Fibroblast of lung (primary cell): Measurements from ENCODE around the gene EPHA8. TPM values are rescaled to one million over a fixed set of nuclear protein-coding genes. Genes with fewer than 3 reads are reported as not detected.

ENCODE experiments used
- DNase-seq, 2 donors: peaks; one replicate each; pipeline versions ENCODE4 v3.0.0 to v3.0.0-alpha.2; 2010; ENCODE audit warnings: low read depth in 2 of 2
- H2AFZ ChIP-seq: 2 replicates; pipeline ENCODE4 v1.5.1; 2012; ENCODE audit warnings: low read length, control low read depth, inconsistent platforms
- H3K27ac ChIP-seq: 2 replicates; pipeline ENCODE4 v1.5.1; 2011; ENCODE audit warnings: low read length, control low read depth; ENCODE audit not compliant: insufficient read depth
- H3K27me3 ChIP-seq: 2 replicates; pipeline ENCODE4 v1.5.1; 2011; ENCODE audit warnings: mild to moderate bottlenecking, low read length; ENCODE audit not compliant: control insufficient read depth, insufficient read depth
- H3K36me3 ChIP-seq: 2 replicates; pipeline ENCODE4 v1.5.1; 2011; ENCODE audit warnings: low read length; ENCODE audit not compliant: control insufficient read depth, insufficient read depth
- H3K4me1 ChIP-seq: 2 replicates; pipeline ENCODE4 v1.5.1; 2011; ENCODE audit warnings: low read length; ENCODE audit not compliant: control insufficient read depth, insufficient read depth; ENCODE audit errors: extremely low read depth
- H3K4me2 ChIP-seq: 2 replicates; pipeline ENCODE4 v1.5.1; 2011; ENCODE audit warnings: low read length, control low read depth; ENCODE audit not compliant: insufficient read depth; ENCODE audit errors: extremely low read depth
- H3K4me3 ChIP-seq, 4 experiments: fragments of 200-600 bp in 1 of 4; sonication (generic) in 1 of 4; replicated peaks in 1 of 4; 2 replicates each; pipeline ENCODE4 v1.5.1; 2011 to 2016; ENCODE audit warnings: low read length in 4 of 4, low read depth in 3 of 4, mild to moderate bottlenecking in 3 of 4, control low read depth in 2 of 4, inconsistent platforms in 1 of 4, mixed read lengths in 1 of 4; ENCODE audit not compliant: insufficient read depth in 1 of 4; ENCODE audit errors: control extremely low read depth in 1 of 4
- H3K79me2 ChIP-seq: 2 replicates; pipeline ENCODE4 v1.5.1; 2012; ENCODE audit warnings: mild to moderate bottlenecking, low read length, inconsistent platforms; ENCODE audit not compliant: control insufficient read depth, insufficient read depth
- H3K9ac ChIP-seq: 2 replicates; pipeline ENCODE4 v1.5.1; 2011; ENCODE audit warnings: mild to moderate bottlenecking, low read length, control low read depth; ENCODE audit not compliant: insufficient read depth
- H3K9me3 ChIP-seq: 2 replicates; pipeline ENCODE4 v1.5.1; 2012; ENCODE audit warnings: low read depth, low read length; ENCODE audit not compliant: control insufficient read depth, insufficient read depth
- H4K20me1 ChIP-seq: 2 replicates; pipeline ENCODE4 v1.5.1; 2011; ENCODE audit warnings: low read length; ENCODE audit not compliant: control insufficient read depth, insufficient read depth; ENCODE audit errors: extremely low read depth
- CTCF ChIP-seq, 2 donors: IDR thresholded peaks in 1 of 2; conservative IDR thresholded peaks in 1 of 2; 1 replicate in 1 of 2; 2 replicates in 1 of 2; pipeline ENCODE4 v1.5.1; 2011 to 2012; ENCODE audit warnings: low read length in 2 of 2, control low read depth in 1 of 2, inconsistent platforms in 1 of 2, low read depth in 1 of 2, mild to moderate bottlenecking in 1 of 2
- EZH2 ChIP-seq: IDR thresholded peaks from 2 replicates; pipeline ENCODE4 v1.5.1; 2012; ENCODE audit warnings: low read length, control low read depth, mild to moderate bottlenecking; ENCODE audit errors: missing control alignments
- polyA plus RNA-seq, 2 donors: library from polyadenylated mRNA; depleted of rRNA in 1 of 2; stranded (reverse) in 1 of 2; unstranded in 1 of 2; fragments of >200 nt; gene quantifications; 2 replicates each; pipeline ENCODE4 v1.2.1, GENCODE V29; 2011 to 2012; ENCODE audit warnings: missing spikeins in 1 of 2
- total RNA-seq: library from RNA; depleted of rRNA; stranded (reverse); fragments of >200 nt; gene quantifications from 2 replicates; pipeline ENCODE4 v1.2.1, GENCODE V29; 2014

EPHA8 gene
- total and polyA plus RNA-seq, 2 donors (not counting 1 experiment from before 2014, with no cell fraction given), result not detected

GRCh38 chr1:22525646-22526045 is 37.6 kb upstream of the EPHA8 start:
- Histone ChIP-seq H3K79me2 (no peaks in the 10 kb centered on the region), H3K9ac (no peak overlapping the region), H3K4me3 (no peak overlapping the region), H4K20me1 (no peaks in the 10 kb centered on the region), H3K9me3 (no peaks in the 10 kb centered on the region), H3K27me3 (no peaks in the 10 kb centered on the region), H3K27ac (no peak overlapping the region), H3K4me1 (no peaks in the 10 kb centered on the region), H3K4me2 (no peak overlapping the region), H3K36me3 (peaks cover 7% of the 10 kb centered on the region), H2AFZ (no peak overlapping the region)
- no peak for TF ChIP-seq CTCF (conservative IDR thresholded peaks at IDR 0.05 in 1 of 2, IDR thresholded peaks at IDR 0.05 in 1 of 2; ENCODE audit: low read depth in 1 of 2, low read length in 2 of 2)
- no peak for TF ChIP-seq EZH2
- no peak for DNase-seq

- Histone ChIP-seq H2AFZ (no peak overlapping the region), H3K79me2 (no peaks in the 10 kb centered on the region), H3K9me3 (no peaks in the 10 kb centered on the region), H3K36me3 (peaks cover 7% of the 10 kb centered on the region), H3K27ac (no peak overlapping the region), H3K4me1 (no peaks in the 10 kb centered on the region), H4K20me1 (no peaks in the 10 kb centered on the region), H3K9ac (no peak overlapping the region), H3K4me2 (no peak overlapping the region), H3K27me3 (no peaks in the 10 kb centered on the region), H3K4me3 (no peak overlapping the region)
- DNase-seq, result no peak
- TF ChIP-seq CTCF (conservative IDR thresholded peaks at IDR 0.05 in 1 of 2, IDR thresholded peaks at IDR 0.05 in 1 of 2; ENCODE audit: low read depth in 1 of 2, low read length in 2 of 2) (no peak), EZH2 (no peak)
Observed at GRCh38 chr1:22526098-22526497, 37.2 kb upstream of the EPHA8 start.

GRCh38 chr1:22526677-22527076 is 36.6 kb upstream of the EPHA8 start:
- DNase-seq, result no peak
- H3K9me3 ChIP-seq, result no peaks in the 10 kb centered on the region

More at GRCh38 chr1:22526677-22527076, 36.6 kb upstream of the EPHA8 start:
- no peaks in the 10 kb centered on the region for H4K20me1 ChIP-seq
- no peaks in the 10 kb centered on the region for H3K27me3 ChIP-seq
- no peak overlapping the region for H2AFZ ChIP-seq
- TF ChIP-seq EZH2 (no peak), CTCF (conservative IDR thresholded peaks at IDR 0.05 in 1 of 2, IDR thresholded peaks at IDR 0.05 in 1 of 2; ENCODE audit: low read depth in 1 of 2, low read length in 2 of 2) (no peak)
- H3K27ac ChIP-seq, result no peak overlapping the region
- H3K4me2 ChIP-seq, result no peak overlapping the region
- H3K9ac ChIP-seq, result no peak overlapping the region
- H3K36me3 ChIP-seq, result peaks cover 3% of the 10 kb centered on the region
- no peaks in the 10 kb centered on the region for H3K4me1 ChIP-seq
- H3K4me3 ChIP-seq, result no peak overlapping the region
- no peaks in the 10 kb centered on the region for H3K79me2 ChIP-seq
